GM18498 (cell line): ENCODE measurements around the gene NUP62.

Experiments used
- ATAC-seq: cut with Tn5 transposase; IDR thresholded peaks from one replicate; pipeline ENCODE4 v1.9.1; 2021; ENCODE audit warnings: mild to moderate bottlenecking, moderate library complexity; ENCODE audit not compliant: unreplicated experiment

The NUP62 gene

GRCh38 chr19:49906879-49907564, 22.3 kb downstream of the NUP62 start:
- ATAC-seq, result no peak

DNA sequence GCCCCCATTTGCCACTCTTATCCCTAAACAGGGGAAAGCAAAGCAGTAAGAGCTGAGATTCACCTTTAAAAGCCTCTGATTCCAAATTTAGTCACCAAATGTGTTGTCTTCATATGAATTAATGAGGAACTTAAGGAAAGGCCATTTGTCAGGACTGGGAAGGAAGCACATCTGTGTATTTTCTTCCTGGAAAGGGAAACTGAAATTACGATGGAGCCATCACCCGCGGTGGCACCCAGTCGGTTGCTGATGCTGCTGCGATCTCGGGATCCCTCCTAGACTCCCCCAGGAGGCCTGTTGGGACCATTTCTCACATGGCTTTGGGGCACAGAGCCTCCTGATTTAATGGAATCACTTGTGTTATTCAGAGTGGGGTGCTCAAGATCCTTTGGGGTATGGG, 25.2 kb downstream of the NUP62 start:
- ATAC-seq, result no peak

- peak; percentile 59 for ATAC-seq
Measured at GRCh38 chr19:49896863-49897621, 32.3 kb downstream of the NUP62 start, which contains the start of gene IL4I1. TSS of gene IL4I1 (minus strand) at chr19:49896887. CDS start at chr19:49896160, 727 bp downstream.

GRCh38 chr19:49895566-49896297, 33.6 kb downstream of the NUP62 start:
- ATAC-seq, result no peak

DNA sequence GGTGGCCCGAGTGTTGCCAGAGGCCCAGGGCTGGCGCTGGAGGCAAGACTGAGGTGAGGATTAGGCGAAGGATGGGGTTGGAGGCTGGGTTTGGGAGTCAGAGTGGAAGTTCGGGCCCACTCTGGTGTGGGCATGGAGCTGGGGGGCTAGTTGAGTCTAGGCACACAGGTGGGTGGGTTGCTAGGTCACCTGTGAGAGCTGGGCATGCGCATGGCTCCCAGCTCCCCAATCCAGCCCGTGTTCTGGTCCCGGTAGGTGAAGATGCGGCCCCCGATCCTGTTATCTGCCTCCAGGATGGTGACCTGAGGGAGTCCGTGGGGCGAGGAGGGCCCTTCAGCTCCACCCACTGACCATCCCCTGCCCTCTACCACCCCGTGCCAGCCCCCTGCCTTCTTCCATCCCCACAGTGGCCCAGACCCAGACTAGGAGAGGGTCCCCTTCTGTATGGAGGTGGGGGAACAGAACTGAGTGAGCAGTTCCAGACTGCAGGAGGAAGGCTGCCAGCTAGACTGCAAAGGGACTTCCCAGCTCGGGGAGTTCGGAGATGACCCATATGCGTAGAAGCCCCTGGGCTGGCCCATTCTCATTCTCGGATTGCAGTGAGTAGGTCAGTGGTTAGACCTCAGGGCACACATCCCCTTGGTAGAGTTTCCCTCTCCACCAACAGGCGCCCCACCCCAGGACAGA, 34.3 kb downstream of the NUP62 start:
- ATAC-seq, result no peak

GRCh38 chr19:49894011-49894664, 35.2 kb downstream of the NUP62 start:
- no peak for ATAC-seq

GRCh38 chr19:49892716-49893115, 36.6 kb downstream of the NUP62 start:
- ATAC-seq, result no peak

GRCh38 chr19:49891393-49891792, 37.9 kb downstream of the NUP62 start:
- no peak for ATAC-seq

GRCh38 chr19:49890349-49891311, 38.7 kb downstream of the NUP62 start:
- no peak for ATAC-seq

DNA sequence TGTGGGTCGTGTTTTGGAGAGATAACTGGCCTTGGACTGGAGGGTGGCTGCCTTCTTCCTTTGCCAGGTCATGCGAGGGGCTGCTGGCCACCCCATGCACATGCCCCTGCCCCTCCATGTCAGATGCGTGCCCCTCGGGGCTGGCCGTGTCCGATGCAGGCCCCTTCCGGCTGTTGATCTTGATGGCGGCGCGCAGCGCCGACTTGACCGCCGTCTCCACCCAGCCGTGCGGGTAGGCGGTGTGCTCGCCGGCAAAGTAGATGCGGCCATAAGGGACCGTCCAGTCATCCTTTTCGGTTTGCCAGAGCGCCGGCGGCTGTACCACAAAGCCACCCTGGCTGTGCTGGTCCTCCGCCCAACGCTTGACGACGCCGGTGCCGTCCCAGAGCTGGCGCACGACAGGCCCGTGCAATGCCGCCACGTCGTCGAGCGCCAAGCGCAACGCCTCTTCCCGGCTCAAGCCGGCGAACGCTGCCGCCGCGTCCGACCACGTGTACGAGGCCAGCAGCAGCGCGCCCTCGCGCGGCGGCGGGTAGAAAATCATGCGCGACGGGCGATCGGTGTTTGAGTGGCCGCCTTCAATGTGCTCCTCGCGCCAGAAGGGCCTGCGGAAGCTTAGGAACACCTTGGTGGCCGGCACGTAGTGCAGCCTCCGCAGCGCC, 39.5 kb downstream of the NUP62 start:
- ATAC-seq, result no peak

GRCh38 chr19:49889038-49889686, 40.1 kb downstream of the NUP62 start:
- no peak for ATAC-seq

DNA sequence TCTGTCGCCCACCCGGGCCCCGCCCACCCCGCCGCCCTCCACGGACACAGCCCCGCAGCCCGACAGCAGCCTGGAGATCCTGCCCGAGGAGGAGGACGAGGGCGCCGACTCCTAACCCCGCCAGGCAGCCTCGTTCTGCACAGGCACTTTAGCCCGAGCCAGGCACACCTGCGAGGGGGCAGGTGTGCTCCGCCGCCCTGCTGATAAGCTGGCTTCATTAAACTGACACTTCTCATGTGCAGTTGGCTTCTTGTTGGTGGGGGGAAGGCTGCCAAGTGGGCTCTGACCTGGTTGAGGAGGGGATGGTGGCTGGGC, 40.8 kb downstream of the NUP62 start:
- ATAC-seq, result no peak

- no peak for ATAC-seq
Measured at GRCh38 chr19:49887665-49888509, 41.4 kb downstream of the NUP62 start.

GRCh38 chr19:49887037-49887664, 42.2 kb downstream of the NUP62 start:
- no peak for ATAC-seq

- no peak for ATAC-seq
Measured at GRCh38 chr19:49884760-49885159, 44.5 kb downstream of the NUP62 start.

DNA sequence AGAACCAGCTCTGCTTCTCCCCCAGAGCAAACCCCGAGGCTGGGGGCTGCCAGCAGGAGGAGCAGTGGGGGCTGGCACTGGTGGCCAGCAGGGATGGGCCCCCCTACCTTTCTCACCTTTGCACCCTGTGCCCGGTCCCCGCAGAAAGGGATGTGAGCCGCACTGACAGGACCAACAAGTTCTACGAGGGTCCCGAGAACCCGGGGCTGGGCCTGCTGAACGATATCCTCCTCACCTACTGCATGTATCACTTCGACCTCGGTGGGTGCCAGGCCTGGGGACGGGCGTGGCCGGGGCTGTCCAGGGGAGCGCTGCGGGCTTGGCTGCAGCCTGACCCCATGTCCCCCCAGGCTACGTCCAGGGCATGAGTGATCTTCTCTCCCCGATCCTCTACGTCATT, 45.2 kb downstream of the NUP62 start:
- no peak for ATAC-seq

DNA sequence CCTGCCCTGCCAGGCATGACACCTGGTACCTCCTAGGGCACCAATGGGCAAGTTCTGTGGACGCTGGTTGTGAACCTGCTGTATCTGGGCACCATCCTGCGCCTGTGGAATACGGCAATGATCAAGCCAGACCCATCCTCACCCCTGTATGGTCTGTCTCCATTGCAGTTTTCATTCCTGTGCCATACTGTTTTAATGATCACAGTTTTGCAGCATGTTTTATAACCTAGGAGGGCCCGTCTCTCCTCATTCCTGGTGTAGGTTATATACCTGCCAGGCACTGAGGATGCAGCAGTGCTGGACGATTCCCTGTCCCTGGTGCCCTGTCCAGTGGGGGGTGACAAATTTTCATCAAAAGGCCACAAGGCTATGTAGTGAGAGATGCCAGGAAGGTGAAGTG, 46.2 kb downstream of the NUP62 start:
- ATAC-seq, result no peak
